ENCODE data around the gene PLA2G1B. TPM values are rescaled to one million over a fixed set of nuclear protein-coding genes. Genes with fewer than 3 reads are reported as not detected.

The PLA2G1B gene
- total RNA-seq, 1 donor from 2014 or later = not detected

Other genes with a start within 250 kb of the PLA2G1B start
- 30.9 and 41.3 TPM in 2 replicates for gene RAB35, start 211.0 kb downstream of the PLA2G1B start, total RNA-seq
- 48.4 and 68.5 TPM in 2 replicates for gene GCN1, start 133.1 kb downstream of the PLA2G1B start, total RNA-seq
- gene RPLP0, start 126.7 kb downstream of the PLA2G1B start, total RNA-seq = 2,396 and 3,163 TPM in 2 replicates
- 52.5 and 56.2 TPM in 2 replicates for gene PXN, start 62.0 kb downstream of the PLA2G1B start, total RNA-seq
- gene RNU4-2, start 35.9 kb downstream of the PLA2G1B start, total RNA-seq = under 0.01 TPM in 2 replicates
- gene RNU4-1, start 34.5 kb downstream of the PLA2G1B start, total RNA-seq = under 0.01 TPM in 2 replicates
- 0.87 and 3.2 TPM in 2 replicates for gene SIRT4, start 25.5 kb downstream of the PLA2G1B start, total RNA-seq
- gene MSI1, start 41.4 kb upstream of the PLA2G1B start, total RNA-seq = not detected in 2 replicates
- gene COX6A1, start 110.3 kb upstream of the PLA2G1B start, total RNA-seq = 494 and 598 TPM in 2 replicates
- gene TRIAP1, start 118.6 kb upstream of the PLA2G1B start, total RNA-seq = 26.0 and 30.5 TPM in 2 replicates
- gene GATC, start 118.7 kb upstream of the PLA2G1B start, total RNA-seq = 12.6 and 17.5 TPM in 2 replicates
- 220 and 239 TPM in 2 replicates for gene SRSF9, start 142.0 kb upstream of the PLA2G1B start, total RNA-seq
- gene DYNLL1, start 168.3 kb upstream of the PLA2G1B start, total RNA-seq = 189 and 344 TPM in 2 replicates
- gene COQ5, start 201.4 kb upstream of the PLA2G1B start, total RNA-seq = 19.0 and 21.8 TPM in 2 replicates
- gene RNF10, start 206.6 kb upstream of the PLA2G1B start, total RNA-seq = 90.2 and 127 TPM in 2 replicates

Measured in lung microvascular endothelial cell (primary cell).